SH-SY5Y (cell line): ENCODE data around the gene USP44.

Experiments used
- GATA2 ChIP-seq: IDR thresholded peaks from 2 replicates; pipeline ENCODE4 v1.6.1; 2011; ENCODE audit warnings: mild to moderate bottlenecking, low read depth, low read length
- GATA3 ChIP-seq: IDR thresholded peaks from 2 replicates; pipeline ENCODE4 v1.6.1; 2011; ENCODE audit warnings: low read depth, mild to moderate bottlenecking, low read length, moderate library complexity

DNA sequence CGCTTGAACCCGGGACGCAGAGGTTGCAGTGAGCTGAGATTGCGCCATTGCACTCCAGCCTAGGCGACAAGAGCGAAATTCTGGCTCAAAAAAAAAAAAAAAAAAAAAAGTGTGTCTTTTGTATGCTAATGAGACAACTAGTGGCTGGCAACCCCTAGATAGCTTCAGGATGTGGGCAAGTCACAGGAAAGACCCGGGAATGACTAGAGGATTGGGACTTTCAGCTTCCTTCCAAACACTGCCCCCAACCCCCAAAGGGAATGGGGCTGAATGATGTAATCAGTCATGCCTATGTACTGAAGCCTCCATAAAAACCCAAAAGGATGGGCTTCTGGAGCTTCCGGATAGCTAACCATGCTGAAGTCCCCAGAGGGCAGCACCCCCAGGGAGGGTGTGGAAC is 28.6 kb downstream of the USP44 start:
- no peak for TF ChIP-seq GATA2
- TF ChIP-seq GATA3: no peak
